ENCODE data around the gene TDRD15. TPM values are rescaled to one million over a fixed set of nuclear protein-coding genes. Genes with fewer than 3 reads are reported as not detected.

Gene TDRD15
- total RNA-seq = under 1 TPM; 0.14 to 0.42 TPM

DNA sequence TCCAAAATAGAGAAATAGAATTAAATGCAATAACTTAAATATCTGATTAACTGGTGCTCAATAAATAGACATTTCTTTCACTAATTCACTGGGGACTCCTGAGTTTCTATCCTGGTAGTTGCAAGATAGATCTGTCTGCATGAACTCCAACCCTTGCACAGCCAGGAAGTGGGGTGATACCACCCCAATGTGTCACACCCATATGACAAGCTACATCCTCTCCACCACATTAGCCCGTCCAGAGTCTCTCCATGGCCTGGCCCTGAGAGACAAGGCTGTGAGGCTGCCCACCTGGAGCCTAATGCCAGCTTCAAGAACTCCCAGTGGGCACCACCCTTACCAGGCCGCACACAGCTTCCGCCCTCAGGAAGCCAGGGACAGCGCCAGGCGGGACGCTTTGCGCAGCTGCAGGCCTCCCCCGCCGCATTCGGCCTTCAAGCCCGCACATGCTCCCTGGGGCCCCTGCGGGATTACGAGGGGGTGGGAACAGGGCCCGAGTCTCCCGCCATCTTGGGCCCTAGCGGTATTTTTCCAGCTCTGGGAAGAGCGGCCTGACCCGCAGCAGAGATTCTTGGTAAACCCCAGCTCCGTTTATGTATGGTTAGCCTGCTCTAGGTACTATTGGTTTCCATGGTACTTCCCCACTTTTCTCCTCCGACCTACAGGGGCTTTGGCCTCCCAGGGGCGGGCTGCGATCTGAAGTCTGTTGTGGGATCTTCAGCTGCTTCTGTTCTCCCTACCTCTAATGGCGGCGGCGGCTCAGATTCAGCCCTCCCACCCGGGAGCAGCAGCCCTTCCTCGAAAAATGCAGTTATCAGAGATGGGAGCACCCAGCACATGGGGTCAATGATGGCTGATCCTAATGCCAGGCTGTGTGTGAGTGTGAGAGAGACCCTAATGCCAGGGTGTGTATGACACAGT, at the start of gene TDRD15:
Gene TDRD15, plus strand, starts transcription at position 496 of the 921 bp plus-strand sequence. CDS start 13,500 bp downstream, outside the sequence.
- H3K9me3 ChIP-seq = no peaks in the 10 kb centered on the region
- no peaks in the 10 kb centered on the region for H3K27me3 ChIP-seq (replicated peaks; ENCODE audit: insufficient read depth)
- no peak within 1 kb of the TSS for H3K27ac ChIP-seq
- no peak within 1 kb of the TSS for H3K4me3 ChIP-seq
- H3K4me1 ChIP-seq (ENCODE audit: control insufficient read depth in 1 of 2, low read depth in 2 of 2) = no peaks in the 10 kb centered on the region
- DNase-seq (ENCODE audit: low spot score) (no peak), ATAC-seq (ENCODE audit: insufficient number of reproducible peaks, low FRiP score, low read depth) (no peak)
- H3K36me3 ChIP-seq = no peaks in the 10 kb centered on the region
- TF ChIP-seq, protein P1, sequence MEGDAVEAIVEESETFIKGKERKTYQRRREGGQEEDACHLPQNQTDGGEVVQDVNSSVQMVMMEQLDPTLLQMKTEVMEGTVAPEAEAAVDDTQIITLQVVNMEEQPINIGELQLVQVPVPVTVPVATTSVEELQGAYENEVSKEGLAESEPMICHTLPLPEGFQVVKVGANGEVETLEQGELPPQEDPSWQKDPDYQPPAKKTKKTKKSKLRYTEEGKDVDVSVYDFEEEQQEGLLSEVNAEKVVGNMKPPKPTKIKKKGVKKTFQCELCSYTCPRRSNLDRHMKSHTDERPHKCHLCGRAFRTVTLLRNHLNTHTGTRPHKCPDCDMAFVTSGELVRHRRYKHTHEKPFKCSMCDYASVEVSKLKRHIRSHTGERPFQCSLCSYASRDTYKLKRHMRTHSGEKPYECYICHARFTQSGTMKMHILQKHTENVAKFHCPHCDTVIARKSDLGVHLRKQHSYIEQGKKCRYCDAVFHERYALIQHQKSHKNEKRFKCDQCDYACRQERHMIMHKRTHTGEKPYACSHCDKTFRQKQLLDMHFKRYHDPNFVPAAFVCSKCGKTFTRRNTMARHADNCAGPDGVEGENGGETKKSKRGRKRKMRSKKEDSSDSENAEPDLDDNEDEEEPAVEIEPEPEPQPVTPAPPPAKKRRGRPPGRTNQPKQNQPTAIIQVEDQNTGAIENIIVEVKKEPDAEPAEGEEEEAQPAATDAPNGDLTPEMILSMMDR (IDR thresholded peaks at IDR 0.05) = no peak

- DNase-seq (ENCODE audit: low spot score) (no peak), ATAC-seq (ENCODE audit: insufficient number of reproducible peaks, low FRiP score, low read depth) (no peak)
- no peaks in the 10 kb centered on the region for H3K36me3 ChIP-seq
- H3K4me1 ChIP-seq (ENCODE audit: control insufficient read depth in 1 of 2, low read depth in 2 of 2) = no peaks in the 10 kb centered on the region
- H3K9me3 ChIP-seq = no peaks in the 10 kb centered on the region
- H3K27ac ChIP-seq = no peak overlapping the region
- H3K27me3 ChIP-seq (replicated peaks; ENCODE audit: insufficient read depth) = no peaks in the 10 kb centered on the region
- TF ChIP-seq, protein P1 (IDR thresholded peaks at IDR 0.05) = no peak
- no peak overlapping the region for H3K4me3 ChIP-seq
Observed at GRCh38 chr2:21078296-21078695, 45.5 kb upstream of the TDRD15 start.

GRCh38 chr2:21083482-21083881, 40.3 kb upstream of the TDRD15 start:
- no peak for ATAC-seq (ENCODE audit: insufficient number of reproducible peaks, low FRiP score, low read depth)
- no peak overlapping the region for H3K27ac ChIP-seq

GRCh38 chr2:21084401-21084800, 39.4 kb upstream of the TDRD15 start:
- Histone ChIP-seq H3K9me3 (no peaks in the 10 kb centered on the region), H3K36me3 (no peaks in the 10 kb centered on the region), H3K27ac (no peak overlapping the region), H3K27me3 (replicated peaks; ENCODE audit: insufficient read depth) (no peaks in the 10 kb centered on the region), H3K4me3 (no peak overlapping the region), H3K4me1 (ENCODE audit: control insufficient read depth in 1 of 2, low read depth in 2 of 2) (no peaks in the 10 kb centered on the region)
- ATAC-seq (ENCODE audit: insufficient number of reproducible peaks, low FRiP score, low read depth) = no peak
- DNase-seq (ENCODE audit: low spot score) = no peak
- TF ChIP-seq, protein P1 (IDR thresholded peaks at IDR 0.05) = no peak

More at GRCh38 chr2:21083482-21083881, 40.3 kb upstream of the TDRD15 start:
- H3K4me3 ChIP-seq = no peak overlapping the region
- no peaks in the 10 kb centered on the region for H3K4me1 ChIP-seq (ENCODE audit: control insufficient read depth in 1 of 2, low read depth in 2 of 2)
- no peaks in the 10 kb centered on the region for H3K27me3 ChIP-seq (replicated peaks; ENCODE audit: insufficient read depth)
- TF ChIP-seq, protein P1 (IDR thresholded peaks at IDR 0.05) = no peak
- no peaks in the 10 kb centered on the region for H3K9me3 ChIP-seq
- no peaks in the 10 kb centered on the region for H3K36me3 ChIP-seq
- DNase-seq (ENCODE audit: low spot score) = no peak

- Histone ChIP-seq H3K36me3 (no peaks in the 10 kb centered on the region), H3K4me3 (no peak overlapping the region), H3K4me1 (ENCODE audit: control insufficient read depth in 1 of 2, low read depth in 2 of 2) (no peaks in the 10 kb centered on the region), H3K27me3 (replicated peaks; ENCODE audit: insufficient read depth) (no peaks in the 10 kb centered on the region), H3K27ac (no peak overlapping the region), H3K9me3 (no peaks in the 10 kb centered on the region)
- no peak for ATAC-seq (ENCODE audit: insufficient number of reproducible peaks, low FRiP score, low read depth)
- TF ChIP-seq, protein P1 (IDR thresholded peaks at IDR 0.05) = no peak
- DNase-seq (ENCODE audit: low spot score) = no peak
Observed at GRCh38 chr2:21092308-21092869, 31.4 kb upstream of the TDRD15 start.
